Astrocyte (in vitro differentiated cells and primary cell): ENCODE results near the gene KIF5A.

Experiments used
- CTCF ChIP-seq: IDR thresholded peaks from 2 replicates; pipeline ENCODE4 v1.5.1; 2011; ENCODE audit warnings: low read depth, mild to moderate bottlenecking, inconsistent platforms, low read length, moderate library complexity; ENCODE audit not compliant: insufficient read depth
- EZH2 ChIP-seq: IDR thresholded peaks from 2 replicates; pipeline ENCODE4 v1.6.1; 2012; ENCODE audit warnings: mild to moderate bottlenecking, low read length, inconsistent platforms; ENCODE audit not compliant: insufficient read depth

- TF ChIP-seq CTCF = no peak
- no peak for TF ChIP-seq EZH2
These were observed 68.1 kb downstream of the KIF5A start for GRCh38 chr12:57617942-57618341.
